SIG-M5 (cell line): ENCODE results near the gene XIRP2.
"Not testable (repeated sequence)": the region's sequence is repeated elsewhere in the genome, so short reads cannot be mapped to it uniquely, and the experiment has no call there.

ENCODE experiments used
- DNase-seq: peaks from one replicate; lab custom pipeline; 2025; lab: John Stamatoyannopoulos, UW

XIRP2 gene

DNA sequence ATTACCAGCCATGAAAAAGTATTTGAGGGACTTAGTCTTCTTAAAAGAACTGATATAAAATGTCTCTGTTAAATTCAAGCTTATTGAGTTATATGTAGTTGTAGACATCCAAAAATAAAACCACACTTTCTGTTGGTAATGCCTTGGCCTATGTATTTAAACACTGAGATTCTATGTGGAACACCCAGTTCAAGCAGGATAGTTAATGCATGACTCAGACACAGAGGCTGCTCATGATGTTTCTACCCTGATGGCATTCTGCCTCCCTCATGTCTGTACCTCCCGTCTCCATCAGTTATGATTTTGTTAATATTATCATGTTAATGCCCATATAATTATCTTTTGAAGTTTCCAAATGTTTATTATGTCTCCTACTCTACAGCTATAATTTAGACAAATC is 164.5 kb downstream of the XIRP2 start:
- no peak for DNase-seq

DNA sequence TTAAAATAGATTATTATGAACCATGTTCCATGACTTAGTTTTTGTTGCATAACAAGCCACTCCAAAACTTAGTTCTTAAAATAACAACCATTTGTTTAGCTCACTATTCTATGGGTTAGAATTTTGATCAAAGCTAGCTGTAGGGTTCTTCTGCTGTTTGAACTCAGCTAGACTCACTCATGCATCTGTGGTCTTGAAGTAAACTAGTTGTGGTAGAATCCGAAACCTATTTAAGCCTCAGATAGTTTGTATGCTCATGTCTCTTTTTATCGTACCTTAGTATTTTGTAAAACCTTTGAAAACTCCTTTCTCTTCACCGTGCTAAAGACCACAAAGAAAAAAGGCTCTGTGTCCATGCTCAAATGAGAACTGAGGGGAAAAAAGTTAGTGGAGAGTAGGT is 166.6 kb downstream of the XIRP2 start:
- DNase-seq = no peak

DNA sequence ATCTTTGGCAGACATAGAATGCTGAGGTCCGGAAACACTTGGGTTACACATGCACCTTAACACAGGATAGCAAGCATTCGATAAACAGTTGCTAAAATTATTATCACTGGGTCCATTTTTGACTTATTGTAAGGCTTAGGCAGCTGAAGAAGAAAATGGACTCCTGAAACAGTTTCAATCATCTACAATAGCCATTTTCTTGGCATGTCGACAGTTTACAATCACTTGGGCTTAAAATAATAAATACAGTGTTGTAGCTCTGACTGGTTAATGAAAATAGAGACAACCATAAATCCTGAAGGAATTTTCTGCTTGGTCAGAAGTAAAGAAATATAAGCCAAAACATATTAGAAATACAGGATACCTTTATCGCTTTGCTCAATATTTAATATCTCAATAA is 169.2 kb downstream of the XIRP2 start:
- DNase-seq = no peak

DNA sequence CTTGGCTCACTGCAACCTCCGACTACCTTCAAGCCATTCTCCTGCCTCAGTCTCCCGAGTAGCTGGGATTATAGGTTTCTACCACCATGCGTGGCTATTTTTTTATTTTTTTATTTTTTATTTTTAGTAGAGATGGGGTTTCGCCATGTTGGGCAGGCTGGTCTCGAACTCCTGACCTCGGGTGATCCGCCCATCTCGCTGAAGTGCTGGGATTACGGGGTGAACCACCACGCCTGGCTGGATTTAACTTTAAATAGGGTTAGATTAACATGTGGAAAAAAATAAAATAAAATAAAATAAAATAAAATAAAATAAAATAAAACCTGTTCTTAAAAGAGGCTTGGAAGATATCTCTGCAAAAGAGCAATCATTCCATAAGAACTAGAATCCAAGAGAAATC is 170.9 kb downstream of the XIRP2 start:
- DNase-seq = no peak

GRCh38 chr2:167069855-167070254 is 181.6 kb downstream of the XIRP2 start:
- DNase-seq = no peak

GRCh38 chr2:167075708-167076107 is 187.4 kb downstream of the XIRP2 start:
- not testable (repeated sequence) for DNase-seq

- DNase-seq = not testable (repeated sequence)
These were observed 210.7 kb downstream of the XIRP2 start for GRCh38 chr2:167098931-167099330.

DNA sequence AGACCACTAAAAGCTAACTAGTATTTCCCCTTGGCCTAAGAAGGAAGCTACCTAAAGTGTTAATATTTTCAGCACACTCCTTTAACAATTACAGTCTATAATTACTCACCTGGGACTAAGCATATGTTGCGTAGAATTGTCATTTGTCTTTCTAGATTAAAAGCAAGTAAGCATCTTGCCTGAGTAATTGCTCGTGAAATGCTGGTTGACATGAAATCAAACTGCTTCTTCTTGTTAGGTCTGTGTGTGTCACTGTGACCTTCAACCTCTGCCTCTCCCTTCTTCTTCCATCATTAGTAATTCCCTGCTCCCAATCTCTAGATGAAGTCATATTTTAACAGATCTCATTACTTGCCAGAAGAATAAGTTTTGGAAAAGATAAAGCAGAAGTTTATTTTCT is 212.2 kb downstream of the XIRP2 start:
- DNase-seq = no peak

DNA sequence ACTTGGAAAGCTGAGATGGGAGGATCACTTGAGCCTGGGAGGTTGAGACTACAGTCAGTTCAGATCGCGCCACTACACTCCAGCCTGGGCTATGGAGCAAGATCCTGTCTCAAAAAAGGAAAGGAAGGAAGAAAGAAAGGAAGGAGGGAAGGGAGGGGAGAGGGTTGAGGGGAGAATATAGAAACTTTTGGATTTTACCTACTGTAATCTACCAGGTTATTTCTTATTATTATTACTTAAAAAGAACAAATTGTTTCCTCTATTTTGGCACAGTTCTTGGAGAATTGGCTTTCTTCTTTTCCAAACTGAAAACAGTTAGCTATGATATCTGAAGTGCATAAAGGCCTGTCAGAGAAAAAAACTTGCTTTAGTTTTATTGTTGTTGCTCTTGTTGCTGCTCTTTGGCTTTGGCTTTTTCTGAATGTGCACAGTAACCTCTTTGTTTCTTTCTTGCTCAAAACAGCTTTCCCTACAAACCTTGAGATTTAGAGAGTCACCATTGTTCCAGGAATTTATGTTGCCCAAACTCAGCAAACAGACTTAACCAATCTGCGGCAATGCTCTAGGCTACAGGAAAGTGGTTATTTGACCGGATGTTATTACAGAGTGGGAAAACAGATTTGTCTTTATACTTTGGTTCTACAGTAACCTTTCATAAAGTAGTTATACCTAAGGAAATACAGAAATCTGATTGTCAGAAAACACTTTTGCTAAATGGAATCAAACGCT is 214.9 kb downstream of the XIRP2 start:
- no peak for DNase-seq

DNA sequence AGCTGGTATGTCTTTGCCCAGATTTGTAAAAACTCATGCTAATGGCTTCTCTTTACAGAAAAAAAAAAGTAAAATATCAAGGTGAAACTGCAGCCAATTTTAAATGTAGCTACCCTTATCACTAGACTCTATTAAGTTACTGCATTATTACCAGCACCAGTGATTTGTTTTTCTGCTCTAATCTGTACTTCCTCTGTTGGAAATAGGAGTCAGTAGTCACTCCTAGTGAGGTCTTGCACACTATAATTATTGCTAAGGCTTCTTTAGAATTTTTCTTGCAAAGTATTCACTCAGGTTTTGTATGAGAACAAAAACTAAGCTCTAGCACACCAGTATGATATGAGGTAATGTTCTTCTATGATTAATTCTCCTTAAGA is 215.5 kb downstream of the XIRP2 start:
- DNase-seq = no peak

- DNase-seq = no peak
These were observed 216.4 kb downstream of the XIRP2 start for GRCh38 chr2:167104691-167105090.

- DNase-seq = not testable (repeated sequence)
These were observed 221.4 kb downstream of the XIRP2 start for GRCh38 chr2:167109682-167110081.

DNA sequence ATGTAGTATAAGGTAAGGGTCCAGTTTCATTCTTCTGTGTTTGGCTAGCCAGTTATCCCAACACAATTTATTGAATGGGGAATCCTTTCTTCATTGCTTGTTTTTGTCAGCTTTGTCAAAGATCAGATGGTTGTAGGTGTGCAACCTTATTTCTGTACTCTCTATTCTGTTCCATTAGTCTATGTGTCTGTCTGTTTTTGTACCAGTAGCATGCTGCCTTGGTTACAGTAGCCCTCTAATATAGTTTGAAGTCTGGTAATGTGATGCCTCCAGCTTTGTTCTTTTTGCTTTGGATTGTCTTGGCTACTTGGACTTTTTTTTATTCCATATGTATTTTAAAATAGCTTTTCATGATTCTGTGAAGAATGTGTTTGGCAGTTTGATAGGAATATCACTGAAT is 222.1 kb downstream of the XIRP2 start:
- DNase-seq = no peak

DNA sequence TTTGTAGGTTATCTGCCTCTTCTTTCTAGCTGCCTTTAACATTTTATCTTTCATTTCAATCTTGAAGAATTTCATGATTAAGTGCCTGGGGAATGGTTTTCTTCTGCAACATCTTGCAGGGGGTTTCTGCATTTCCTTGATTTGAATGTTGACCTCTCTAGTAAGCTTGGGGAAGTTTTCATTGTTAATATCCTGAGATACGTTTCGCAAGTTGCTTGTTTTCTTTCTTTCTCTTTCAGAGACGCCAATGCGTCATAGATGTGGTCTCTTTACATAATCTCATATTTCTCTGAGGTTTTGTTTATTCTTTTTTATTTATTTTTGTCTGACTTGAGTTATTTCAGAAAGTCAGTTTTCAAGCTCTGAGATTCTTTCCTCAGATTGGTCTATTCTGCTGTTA is 225.7 kb downstream of the XIRP2 start:
- no peak for DNase-seq

- no peak for DNase-seq
These were observed 227.3 kb downstream of the XIRP2 start for GRCh38 chr2:167115541-167115940.

DNA sequence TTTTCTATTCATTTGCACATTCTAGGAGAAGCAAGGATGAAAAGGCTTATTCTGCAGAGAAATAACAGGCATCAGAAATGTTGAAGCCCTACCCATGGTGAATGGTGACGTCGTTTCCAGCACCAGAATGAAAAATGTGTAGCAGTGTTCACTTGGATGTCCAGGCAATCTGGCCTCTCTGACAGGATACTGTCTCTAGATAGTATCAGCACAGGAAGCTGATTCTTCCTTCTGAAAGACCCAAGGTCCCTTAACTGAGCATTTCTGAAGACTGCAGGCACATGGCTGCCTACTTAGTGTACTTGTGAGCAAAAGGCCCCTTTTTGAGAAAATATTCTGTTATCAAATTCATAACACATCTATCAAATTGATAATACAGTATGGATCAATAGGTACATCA is 234.1 kb downstream of the XIRP2 start:
- DNase-seq = no peak

GRCh38 chr2:167126165-167126564 is 237.9 kb downstream of the XIRP2 start:
- no peak for DNase-seq

DNA sequence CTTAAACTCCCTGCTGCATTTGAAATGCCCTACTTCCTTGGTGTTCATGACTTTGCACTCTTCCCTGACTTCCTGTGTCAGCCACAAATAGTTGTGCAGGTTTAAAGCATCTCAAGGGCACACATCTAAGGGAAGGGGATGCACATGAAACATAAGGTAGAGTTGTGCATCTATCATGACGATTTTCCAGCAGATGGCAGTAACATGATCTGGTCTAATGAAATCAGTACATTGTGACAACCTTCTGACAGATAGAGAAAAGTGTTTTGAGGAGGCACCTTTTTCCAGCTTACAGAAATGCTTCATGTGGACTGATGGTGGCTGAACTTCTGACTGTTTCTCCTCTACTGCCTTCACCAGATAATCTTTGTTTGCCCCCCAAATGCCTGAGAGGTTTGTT is 238.9 kb downstream of the XIRP2 start:
- DNase-seq = no peak

GRCh38 chr2:167128130-167128529 is 239.8 kb downstream of the XIRP2 start:
- no peak for DNase-seq

- no peak for DNase-seq
These were observed 243.8 kb downstream of the XIRP2 start for GRCh38 chr2:167132066-167132465.

DNA sequence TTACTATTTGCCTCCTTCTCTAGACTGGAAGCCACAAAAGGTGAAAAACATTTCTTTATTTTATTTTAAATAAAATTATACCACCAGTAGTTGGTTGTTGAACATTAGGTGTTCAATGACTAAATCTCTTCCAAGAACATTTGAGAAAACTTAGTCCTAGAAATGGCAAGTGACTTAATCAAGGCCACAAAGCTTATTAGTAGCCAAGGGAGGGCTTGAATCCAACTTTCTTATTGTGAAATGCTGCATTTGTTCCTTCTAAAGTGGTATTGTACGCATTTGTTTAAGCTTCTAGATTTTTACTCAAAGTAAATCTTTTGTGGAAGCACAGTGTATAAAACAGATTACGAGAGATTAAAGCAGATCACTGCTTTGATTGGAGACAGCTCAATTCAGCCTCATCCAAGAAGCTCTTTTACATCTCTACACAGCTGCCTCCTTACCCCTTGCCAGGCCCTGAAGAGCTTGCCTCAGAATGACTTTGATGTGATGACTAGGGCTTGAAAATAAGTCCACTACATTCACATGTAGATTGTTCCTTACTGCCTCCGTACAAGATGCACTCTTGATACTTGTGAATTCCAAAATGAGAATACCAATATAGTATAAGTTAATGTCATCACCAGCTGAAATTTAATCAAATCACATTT is 244.8 kb downstream of the XIRP2 start:
- no peak for DNase-seq

GRCh38 chr2:167133614-167134013 is 245.3 kb downstream of the XIRP2 start:
- no peak for DNase-seq

DNA sequence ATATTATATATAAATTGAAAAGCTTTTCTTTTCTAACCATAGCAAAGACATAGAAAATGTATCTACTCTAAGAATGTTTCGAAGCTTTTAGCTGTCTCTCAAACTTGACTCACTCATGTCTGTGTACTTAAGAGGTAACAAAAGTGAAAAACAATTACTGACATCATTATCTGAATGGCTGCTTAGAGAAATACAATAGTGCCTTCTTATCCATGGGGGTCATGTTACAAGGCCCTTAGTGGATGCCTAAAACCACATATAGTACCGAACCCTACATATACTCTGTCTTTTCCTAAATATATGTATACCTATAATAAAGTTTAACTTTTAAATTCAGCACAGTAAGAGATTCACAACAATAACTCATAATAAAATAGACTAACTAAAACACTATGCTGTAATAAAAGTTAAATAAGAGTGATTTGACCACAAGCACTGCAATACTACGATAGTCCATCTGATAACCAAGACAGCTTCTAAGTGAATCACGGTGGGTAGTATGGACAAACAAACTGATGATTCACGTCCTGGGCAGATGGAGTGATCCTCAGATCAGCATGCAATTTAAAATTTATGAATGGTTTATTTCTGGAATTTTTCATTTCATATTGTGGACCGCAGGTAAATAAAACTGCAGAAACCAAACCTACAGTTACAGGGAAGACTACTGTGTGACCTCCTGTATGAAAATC is 246.2 kb downstream of the XIRP2 start:
- DNase-seq = no peak
